Measurements from ENCODE around the gene DGKI.

DGKI gene

DNA sequence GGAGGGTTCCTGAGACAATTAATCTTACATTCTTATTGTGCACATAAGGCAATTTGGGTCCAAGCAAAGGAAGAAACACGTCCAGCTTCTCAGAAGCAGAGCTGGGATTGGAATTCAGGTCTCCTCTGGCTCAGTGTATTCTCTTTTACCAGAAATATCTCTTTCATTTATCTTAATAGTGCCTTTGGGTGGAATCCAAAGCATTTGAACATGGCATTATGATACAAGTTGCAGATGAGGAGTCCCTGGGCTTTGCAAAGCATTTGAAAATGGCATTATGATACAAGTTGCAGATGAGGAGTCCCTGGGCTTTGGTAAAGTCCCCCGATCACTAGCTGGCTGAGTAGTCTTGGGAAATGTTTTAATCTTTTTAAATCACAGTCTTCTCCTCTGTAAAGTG is 473.3 kb downstream of the DGKI start:
- DNase-seq (ENCODE audit: low read depth, low spot score): no peak
- Histone ChIP-seq H3K27me3 (ENCODE audit: insufficient read depth, insufficient read length) (no peaks in the 10 kb centered on the region), H3K9ac (ENCODE audit: insufficient read length, low read depth) (no peak overlapping the region), H3K4me1 (ENCODE audit: insufficient read depth, insufficient read length) (no peaks in the 10 kb centered on the region), H3K4me3 (ENCODE audit: insufficient read length, low read depth) (no peak overlapping the region), H3K36me3 (ENCODE audit: insufficient read depth, insufficient read length, low read length) (no peaks in the 10 kb centered on the region), H3K9me3 (ENCODE audit: insufficient read depth, low read length) (no peaks in the 10 kb centered on the region)
- TF ChIP-seq ZNF274 (IDR thresholded peaks at IDR 0.05; ENCODE audit: low read depth, low read length) (no peak), SUZ12 (IDR thresholded peaks at IDR 0.05; ENCODE audit: extremely low read depth, insufficient read depth, insufficient read length) (no peak), YY1 (IDR thresholded peaks at IDR 0.05; ENCODE audit: insufficient read depth, insufficient read length) (no peak)

GRCh38 chr7:137371616-137372015 is 475.2 kb downstream of the DGKI start:
- TF ChIP-seq SUZ12 (IDR thresholded peaks at IDR 0.05; ENCODE audit: extremely low read depth, insufficient read depth, insufficient read length): no peak
- no peak for TF ChIP-seq YY1 (IDR thresholded peaks at IDR 0.05; ENCODE audit: insufficient read depth, insufficient read length)
- TF ChIP-seq ZNF274 (IDR thresholded peaks at IDR 0.05; ENCODE audit: low read depth, low read length): no peak
- Histone ChIP-seq H3K9ac (ENCODE audit: insufficient read length, low read depth) (no peak overlapping the region), H3K9me3 (ENCODE audit: insufficient read depth, low read length) (no peaks in the 10 kb centered on the region), H3K27me3 (ENCODE audit: insufficient read depth, insufficient read length) (no peaks in the 10 kb centered on the region), H3K36me3 (ENCODE audit: insufficient read depth, insufficient read length, low read length) (no peaks in the 10 kb centered on the region), H3K4me1 (ENCODE audit: insufficient read depth, insufficient read length) (no peaks in the 10 kb centered on the region), H3K4me3 (ENCODE audit: insufficient read length, low read depth) (no peak overlapping the region)
- no peak for DNase-seq (ENCODE audit: low read depth, low spot score)

DNA sequence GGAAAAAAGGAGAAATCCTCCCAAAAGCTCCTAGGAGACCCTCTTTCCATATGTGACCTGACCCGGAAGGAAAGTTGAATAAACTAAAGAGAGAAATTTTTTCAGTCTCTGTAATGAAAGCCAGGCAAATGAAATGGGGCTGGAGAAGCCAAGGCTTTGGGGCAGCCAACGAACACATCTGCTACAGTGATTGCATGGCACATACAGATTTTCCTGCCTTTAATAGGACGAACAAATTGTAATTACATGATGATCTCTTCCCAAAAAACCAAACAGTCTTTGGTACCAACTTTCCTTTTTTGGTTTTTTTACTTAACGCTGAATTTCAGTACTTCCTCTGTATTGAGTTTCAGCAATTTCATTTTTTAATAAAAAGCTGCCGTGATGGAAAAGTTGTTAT is 479.8 kb downstream of the DGKI start:
- H3K4me1 ChIP-seq (ENCODE audit: insufficient read depth, insufficient read length): no peaks in the 10 kb centered on the region
- no peak overlapping the region for H3K4me3 ChIP-seq (ENCODE audit: insufficient read length, low read depth)
- H3K36me3 ChIP-seq (ENCODE audit: insufficient read depth, insufficient read length, low read length): no peaks in the 10 kb centered on the region
- H3K9me3 ChIP-seq (ENCODE audit: insufficient read depth, low read length): no peaks in the 10 kb centered on the region; the same call in 1 of the 2 replicates
- DNase-seq (ENCODE audit: low read depth, low spot score): no peak
- no peaks in the 10 kb centered on the region for H3K27me3 ChIP-seq (ENCODE audit: insufficient read depth, insufficient read length)
- TF ChIP-seq ZNF274 (IDR thresholded peaks at IDR 0.05; ENCODE audit: low read depth, low read length) (no peak), YY1 (IDR thresholded peaks at IDR 0.05; ENCODE audit: insufficient read depth, insufficient read length) (no peak), SUZ12 (IDR thresholded peaks at IDR 0.05; ENCODE audit: extremely low read depth, insufficient read depth, insufficient read length) (no peak)
- H3K9ac ChIP-seq (ENCODE audit: insufficient read length, low read depth): no peak overlapping the region

- no peak for TF ChIP-seq SUZ12 (IDR thresholded peaks at IDR 0.05; ENCODE audit: extremely low read depth, insufficient read depth, insufficient read length)
- no peak for TF ChIP-seq ZNF274 (IDR thresholded peaks at IDR 0.05; ENCODE audit: low read depth, low read length)
- DNase-seq (ENCODE audit: low read depth, low spot score): no peak
- no peak overlapping the region for H3K4me3 ChIP-seq (ENCODE audit: insufficient read length, low read depth)
- no peaks in the 10 kb centered on the region for H3K27me3 ChIP-seq (ENCODE audit: insufficient read depth, insufficient read length)
- no peaks in the 10 kb centered on the region for H3K36me3 ChIP-seq (ENCODE audit: insufficient read depth, insufficient read length, low read length)
- H3K9ac ChIP-seq (ENCODE audit: insufficient read length, low read depth): no peak overlapping the region
- H3K4me1 ChIP-seq (ENCODE audit: insufficient read depth, insufficient read length): no peaks in the 10 kb centered on the region
- H3K9me3 ChIP-seq (ENCODE audit: insufficient read depth, low read length): peaks cover 30% of the 10 kb centered on the region
These were observed 483.1 kb downstream of the DGKI start for GRCh38 chr7:137363683-137364082.

DNA sequence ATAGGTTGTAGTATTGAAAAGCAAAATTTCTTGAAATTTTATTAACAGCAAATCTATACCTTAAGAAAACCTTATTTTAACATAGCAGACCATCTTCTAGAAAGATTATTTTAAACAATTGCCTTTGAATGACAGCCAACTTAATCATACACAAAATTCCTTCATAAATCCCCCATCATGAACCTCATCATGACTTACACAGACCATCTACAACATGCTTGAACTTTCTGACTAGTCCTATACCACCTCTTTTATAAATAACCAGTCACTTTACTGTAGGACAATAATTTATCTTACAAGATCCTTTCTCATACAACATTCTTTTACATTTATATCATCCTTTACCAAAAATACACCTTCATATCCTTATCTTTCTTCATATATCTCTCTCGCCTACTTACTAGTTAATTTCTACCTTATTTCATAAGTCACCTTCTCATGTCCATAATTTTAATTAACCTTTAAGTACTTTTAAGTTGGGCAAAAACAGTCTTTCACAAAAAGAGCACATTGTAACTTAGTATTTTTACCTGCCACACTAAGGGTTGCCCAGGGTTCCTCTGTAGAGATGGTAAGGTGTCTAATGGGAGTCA is 486.6 kb downstream of the DGKI start:
- peaks cover 38% of the 10 kb centered on the region for H3K9me3 ChIP-seq (ENCODE audit: insufficient read depth, low read length)
- H3K27me3 ChIP-seq (ENCODE audit: insufficient read depth, insufficient read length): no peaks in the 10 kb centered on the region

DNA sequence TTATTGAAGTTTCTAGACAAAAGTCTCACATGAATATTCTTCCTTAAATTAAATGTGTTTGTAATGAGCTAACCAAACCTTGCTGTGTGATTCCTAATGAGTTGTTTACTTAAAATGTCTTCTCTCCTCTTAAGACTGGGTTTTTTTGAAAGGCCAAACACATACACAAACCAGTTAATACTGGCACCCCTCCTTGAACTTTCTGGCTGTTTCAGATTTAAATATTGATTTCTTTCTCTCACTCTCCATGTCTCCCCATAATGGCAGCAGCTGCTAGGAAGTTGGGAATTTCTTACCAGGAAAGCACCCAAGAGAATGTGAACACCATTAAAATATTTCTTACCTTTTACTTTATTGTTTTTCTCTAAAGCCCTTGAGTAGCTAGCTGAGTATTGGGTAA is 491.8 kb downstream of the DGKI start:
- no peak overlapping the region for H3K9ac ChIP-seq (ENCODE audit: insufficient read length, low read depth)
- no peaks in the 10 kb centered on the region for H3K27me3 ChIP-seq (ENCODE audit: insufficient read depth, insufficient read length)
- no peak overlapping the region for H3K4me3 ChIP-seq (ENCODE audit: insufficient read length, low read depth)
- TF ChIP-seq SUZ12 (IDR thresholded peaks at IDR 0.05; ENCODE audit: extremely low read depth, insufficient read depth, insufficient read length) (no peak), YY1 (IDR thresholded peaks at IDR 0.05; ENCODE audit: insufficient read depth, insufficient read length) (no peak), ZNF274 (IDR thresholded peaks at IDR 0.05; ENCODE audit: low read depth, low read length) (no peak)
- H3K4me1 ChIP-seq (ENCODE audit: insufficient read depth, insufficient read length): no peaks in the 10 kb centered on the region
- no peak for DNase-seq (ENCODE audit: low read depth, low spot score)
- H3K36me3 ChIP-seq (ENCODE audit: insufficient read depth, insufficient read length, low read length): no peaks in the 10 kb centered on the region
- H3K9me3 ChIP-seq (ENCODE audit: insufficient read depth, low read length): peaks cover 20% of the 10 kb centered on the region

More for the DNA sequence above, 486.6 kb downstream of the DGKI start:
- TF ChIP-seq YY1 (IDR thresholded peaks at IDR 0.05; ENCODE audit: insufficient read depth, insufficient read length) (no peak), SUZ12 (IDR thresholded peaks at IDR 0.05; ENCODE audit: extremely low read depth, insufficient read depth, insufficient read length) (no peak), ZNF274 (IDR thresholded peaks at IDR 0.05; ENCODE audit: low read depth, low read length) (no peak)
- no peak overlapping the region for H3K9ac ChIP-seq (ENCODE audit: insufficient read length, low read depth)
- no peak overlapping the region for H3K4me3 ChIP-seq (ENCODE audit: insufficient read length, low read depth)
- no peaks in the 10 kb centered on the region for H3K4me1 ChIP-seq (ENCODE audit: insufficient read depth, insufficient read length)
- DNase-seq (ENCODE audit: low read depth, low spot score): no peak
- no peaks in the 10 kb centered on the region for H3K36me3 ChIP-seq (ENCODE audit: insufficient read depth, insufficient read length, low read length)

- Histone ChIP-seq H3K9me3 (ENCODE audit: insufficient read depth, low read length) (peaks cover 14% of the 10 kb centered on the region), H3K27me3 (ENCODE audit: insufficient read depth, insufficient read length) (no peaks in the 10 kb centered on the region), H3K4me3 (ENCODE audit: insufficient read length, low read depth) (no peak overlapping the region), H3K36me3 (ENCODE audit: insufficient read depth, insufficient read length, low read length) (no peaks in the 10 kb centered on the region), H3K9ac (ENCODE audit: insufficient read length, low read depth) (no peak overlapping the region), H3K4me1 (ENCODE audit: insufficient read depth, insufficient read length) (no peaks in the 10 kb centered on the region)
- DNase-seq (ENCODE audit: low read depth, low spot score): no peak
- TF ChIP-seq ZNF274 (IDR thresholded peaks at IDR 0.05; ENCODE audit: low read depth, low read length) (no peak), YY1 (IDR thresholded peaks at IDR 0.05; ENCODE audit: insufficient read depth, insufficient read length) (no peak), SUZ12 (IDR thresholded peaks at IDR 0.05; ENCODE audit: extremely low read depth, insufficient read depth, insufficient read length) (no peak)
These were observed 492.4 kb downstream of the DGKI start for GRCh38 chr7:137354396-137354795.

Measured in NT2/D1 (cell line).